Hematopoietic multipotent progenitor cell treated with erythropoietin and hydrocortisone succinate and interleukin-3 and kit ligand, for 17 days (in vitro differentiated cells): ENCODE results near the gene BCL2.
"Not testable (repeated sequence)": the region's sequence is repeated elsewhere in the genome, so short reads cannot be mapped to it uniquely, and the experiment has no call there.

Experiments
- DNase-seq: peaks from one replicate; pipeline ENCODE4 v3.0.0-alpha.2; 2015; ENCODE audit warnings: low spot score

Gene BCL2

GRCh38 chr18:63258749-63259566 lies 60.6 kb downstream of the BCL2 start:
- DNase-seq = no peak

DNA sequence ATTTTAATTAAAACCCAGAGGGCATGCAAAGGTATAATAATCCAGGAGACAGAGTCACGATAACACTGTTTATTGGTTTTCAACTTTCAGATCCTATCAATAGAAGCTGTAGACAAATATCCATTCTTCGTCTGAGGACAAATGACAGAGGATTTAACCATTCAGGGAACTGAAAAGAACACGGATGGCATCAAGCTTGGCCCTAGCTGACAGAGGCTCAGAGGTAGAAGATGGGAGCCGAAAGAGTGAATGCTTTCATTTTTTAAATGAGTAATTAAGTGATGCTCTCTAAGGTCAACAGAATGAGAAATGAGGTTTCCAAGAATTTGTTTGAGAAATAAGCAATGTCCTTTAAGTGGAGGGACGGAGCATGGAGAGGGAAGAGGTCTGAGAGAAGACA lies 62.1 kb downstream of the BCL2 start:
- no peak for DNase-seq

DNA sequence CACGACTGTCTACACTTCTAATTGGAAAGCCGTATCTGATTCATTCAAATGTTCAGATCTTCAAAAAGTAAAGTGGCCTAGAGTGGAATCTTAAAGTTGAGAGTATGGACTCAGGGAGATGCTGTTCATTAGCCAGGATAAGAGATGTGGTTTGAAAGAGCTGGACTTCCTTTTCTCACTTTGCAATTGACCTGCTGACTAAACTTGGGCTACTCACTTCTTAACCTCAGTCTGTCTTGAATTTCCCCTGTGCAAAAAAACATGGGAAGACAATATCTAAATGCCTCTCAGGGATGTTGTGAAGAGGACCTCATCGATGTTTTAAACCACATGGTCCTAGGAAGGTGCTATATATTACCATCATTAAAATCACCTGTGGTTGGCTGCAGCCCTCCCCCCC lies 64.1 kb downstream of the BCL2 start:
- no peak for DNase-seq

- no peak for DNase-seq
These were observed 64.7 kb downstream of the BCL2 start for GRCh38 chr18:63254716-63255399.

DNA sequence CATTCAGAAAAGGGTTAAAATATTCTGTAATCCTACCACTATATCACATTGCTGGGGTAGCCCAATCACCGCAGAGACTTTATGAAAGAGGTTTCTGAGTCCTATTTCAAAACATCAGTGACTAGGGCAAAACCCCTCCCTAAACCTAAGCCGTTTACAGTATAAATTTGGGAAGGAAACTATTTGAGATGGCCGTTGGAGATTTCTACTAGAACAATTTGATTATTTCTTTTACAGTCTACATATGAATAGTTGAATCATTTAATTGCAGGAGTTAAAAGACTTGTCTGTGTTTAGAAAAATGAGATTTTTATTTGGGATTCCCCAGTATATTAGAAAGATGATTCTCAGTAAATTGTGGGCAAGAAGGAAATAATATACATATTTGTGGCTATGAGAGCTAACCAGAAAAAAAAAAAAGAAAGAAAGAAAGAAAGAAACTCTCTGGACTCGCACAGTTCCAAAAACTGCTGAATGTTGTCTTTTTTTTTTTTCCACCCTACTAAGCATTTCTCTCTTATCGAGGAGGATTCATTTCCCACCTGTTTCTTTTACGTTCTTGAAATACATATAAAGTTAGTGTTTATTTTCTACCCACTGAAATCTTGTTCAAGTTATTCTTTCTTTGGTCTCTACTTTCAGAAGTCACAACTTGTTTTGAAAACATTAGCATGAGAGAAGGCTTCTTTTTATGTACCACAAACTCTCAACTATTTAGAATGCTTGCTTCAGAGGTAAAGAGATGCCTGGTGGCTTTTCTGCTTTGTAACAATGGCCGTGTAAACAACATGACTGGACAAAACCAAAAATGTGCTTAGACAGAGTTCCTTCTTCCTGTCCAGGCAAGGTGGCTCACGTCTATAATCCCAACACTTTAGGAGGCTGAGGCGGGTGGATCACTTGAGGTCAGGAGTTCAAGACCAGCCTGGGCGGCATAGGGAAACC lies 65.9 kb downstream of the BCL2 start:
- DNase-seq = no peak

DNA sequence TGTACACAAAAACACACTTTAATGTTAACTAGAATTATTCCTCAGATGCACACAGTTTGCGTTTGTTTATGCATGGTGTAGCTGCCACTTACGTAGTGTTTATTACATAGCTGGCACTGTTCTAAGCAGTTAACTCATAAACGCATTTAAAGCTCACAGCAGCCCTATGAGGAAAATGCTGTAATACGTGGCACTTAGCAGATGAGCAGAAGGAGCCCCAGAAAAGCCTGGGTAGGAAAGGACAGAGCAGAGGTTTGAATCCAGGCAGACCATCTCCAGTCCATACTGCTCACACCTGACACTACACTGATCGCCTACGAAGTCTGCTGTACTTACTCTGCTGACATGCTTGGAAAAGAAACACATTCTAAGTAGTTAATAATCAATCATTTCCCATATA lies 66.6 kb downstream of the BCL2 start:
- no peak for DNase-seq

DNA sequence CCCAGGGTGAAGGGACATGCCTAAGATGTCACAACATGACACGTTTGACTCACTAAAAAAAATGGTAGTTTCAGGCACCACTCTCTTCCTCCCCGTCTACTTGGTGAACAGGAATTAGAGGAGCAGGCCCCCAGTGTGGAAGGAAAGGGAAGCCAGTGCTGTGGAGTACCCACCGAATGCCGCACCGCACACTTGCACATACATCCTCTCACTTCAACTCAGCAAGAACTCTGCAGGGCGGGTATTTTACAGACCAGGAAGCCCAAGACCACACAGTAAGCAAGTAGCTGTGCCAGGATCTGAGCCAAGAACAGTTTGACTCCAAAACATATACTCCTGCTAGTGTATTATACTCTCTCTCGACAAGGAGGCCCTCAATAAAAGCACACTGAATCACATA lies 69.8 kb downstream of the BCL2 start:
- DNase-seq = no peak

- no peak for DNase-seq
These were observed 71.6 kb downstream of the BCL2 start for GRCh38 chr18:63247926-63248325.

- DNase-seq = no peak
These were observed 72.1 kb downstream of the BCL2 start for GRCh38 chr18:63247506-63247905.

DNA sequence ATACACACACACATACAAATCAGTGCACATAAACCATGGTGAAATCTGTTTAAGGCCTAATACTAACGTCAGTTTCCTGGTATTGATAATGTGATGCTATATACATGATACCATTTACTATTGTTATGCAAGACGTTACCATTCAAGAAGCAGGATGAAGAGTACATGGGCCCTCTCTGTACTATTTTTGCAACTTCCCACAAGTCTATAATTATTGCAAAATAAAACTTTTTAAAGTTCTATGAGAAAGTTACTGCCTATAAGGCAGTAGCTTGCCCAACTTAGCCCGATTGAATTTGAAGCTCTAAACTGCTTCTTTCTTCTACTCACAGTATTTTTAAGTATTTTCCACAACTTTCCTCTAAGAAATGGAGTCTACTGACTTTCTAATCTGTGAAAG lies 74.0 kb downstream of the BCL2 start:
- DNase-seq = no peak

- DNase-seq = no peak
These were observed 75.0 kb downstream of the BCL2 start for GRCh38 chr18:63244607-63245006.

- no peak for DNase-seq
These were observed 77.8 kb downstream of the BCL2 start for GRCh38 chr18:63241760-63242159.

GRCh38 chr18:63241317-63241712 lies 78.3 kb downstream of the BCL2 start:
- no peak for DNase-seq

DNA sequence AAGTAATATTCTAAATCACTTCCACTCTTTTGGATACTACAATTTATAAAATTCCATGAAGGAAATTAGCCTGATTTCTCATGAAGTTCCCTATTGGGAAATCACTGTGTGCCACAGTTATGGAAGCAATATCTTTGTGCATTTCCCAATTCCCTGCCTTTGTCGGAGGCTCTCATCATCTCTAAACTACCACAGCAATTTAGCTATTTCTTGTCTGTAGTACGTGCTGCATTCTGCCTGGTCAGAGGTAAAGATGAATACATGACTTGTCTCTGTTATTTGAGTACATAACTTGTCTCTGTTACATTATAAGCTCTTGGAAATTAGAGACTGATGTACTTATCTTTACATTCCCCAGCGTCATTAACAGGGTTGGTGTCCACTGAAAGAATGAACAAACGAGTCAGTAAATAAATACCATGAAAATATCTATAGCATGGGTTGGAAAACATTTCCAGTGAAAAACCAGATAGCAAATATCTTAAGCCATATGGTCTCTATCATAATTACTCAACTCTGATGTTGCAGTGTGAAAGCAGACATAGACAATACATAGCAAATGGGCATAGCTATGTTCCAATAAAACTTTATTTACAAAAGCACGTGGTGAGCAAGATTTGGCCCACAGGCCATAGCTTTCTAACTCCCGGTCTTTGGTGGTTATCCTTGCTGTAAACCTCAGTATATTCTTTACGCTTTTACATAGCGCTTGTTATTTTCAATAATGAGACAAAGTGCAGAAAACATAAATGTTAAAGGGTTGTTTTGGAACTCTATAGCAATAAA lies 78.8 kb downstream of the BCL2 start:
- no peak for DNase-seq

DNA sequence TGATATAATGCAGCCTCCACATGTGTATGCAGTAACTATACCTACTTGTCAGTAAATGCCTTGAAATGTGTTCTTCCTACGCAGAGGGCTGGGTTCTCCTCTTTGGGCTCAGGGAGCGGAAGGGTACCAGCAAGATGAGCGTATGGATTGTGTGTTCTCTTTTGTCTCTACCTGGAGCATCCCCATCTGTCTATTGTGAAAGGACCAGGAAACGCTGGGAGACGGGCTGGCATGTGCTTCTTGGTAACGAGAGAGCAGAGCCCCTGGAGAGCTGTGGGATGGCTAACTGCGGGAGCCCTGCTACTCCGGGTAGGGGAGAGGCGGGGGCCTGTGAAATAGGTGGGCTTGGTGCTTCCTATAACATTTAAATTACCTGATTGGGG lies 80.9 kb downstream of the BCL2 start:
- no peak for DNase-seq

- no peak for DNase-seq
These were observed 81.5 kb downstream of the BCL2 start for GRCh38 chr18:63237881-63238692.

GRCh38 chr18:63236921-63237846 lies 82.4 kb downstream of the BCL2 start:
- no peak for DNase-seq

DNA sequence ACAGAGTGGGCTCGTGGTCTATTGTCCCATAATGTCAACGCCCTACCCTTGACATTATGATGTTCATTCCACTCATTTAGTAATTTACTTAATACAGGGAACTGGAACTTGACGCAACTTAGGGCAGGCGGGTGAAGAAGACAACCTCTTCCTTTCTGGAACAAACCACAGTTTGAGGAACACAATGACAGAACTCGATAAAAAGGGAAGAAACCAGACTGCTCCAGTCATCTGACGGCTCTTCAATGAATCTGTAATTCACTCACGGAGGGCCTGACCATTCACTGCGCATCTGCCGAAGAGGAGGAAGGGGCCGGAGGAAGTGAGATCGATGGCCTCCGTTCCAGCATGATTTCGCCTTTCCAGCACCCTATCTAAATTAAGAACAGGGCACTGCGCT lies 83.2 kb downstream of the BCL2 start:
- no peak for DNase-seq

GRCh38 chr18:63235920-63236319 lies 83.6 kb downstream of the BCL2 start:
- DNase-seq = not testable (repeated sequence)

- DNase-seq = no peak
These were observed 84.7 kb downstream of the BCL2 start for GRCh38 chr18:63234841-63235240.
